ENCODE results near the gene ITFG1.

DNA sequence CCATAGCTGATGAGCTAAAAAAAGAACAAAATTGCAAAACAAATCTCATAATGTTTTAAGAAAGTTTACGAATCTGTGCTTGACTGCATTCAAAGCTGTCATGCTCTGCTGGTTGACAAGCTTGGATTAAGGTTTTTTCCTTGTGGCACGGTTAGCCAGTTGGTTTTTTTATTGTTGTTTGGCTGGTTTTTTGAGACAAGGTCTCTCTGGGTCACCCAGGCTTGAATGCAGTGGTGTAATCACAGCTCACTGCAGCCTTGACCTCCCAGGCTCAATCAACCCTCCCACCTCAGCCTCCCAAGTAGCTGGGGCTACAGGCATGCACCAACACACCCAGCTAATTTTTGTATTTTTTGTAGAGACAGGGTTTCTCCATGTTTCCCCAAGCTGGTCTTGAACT lies 45.9 kb upstream of the ITFG1 start:
- no peak for TF ChIP-seq EZH2 (IDR thresholded peaks at IDR 0.05; ENCODE audit: low read length, unreplicated experiment)
- TF ChIP-seq, protein P1, sequence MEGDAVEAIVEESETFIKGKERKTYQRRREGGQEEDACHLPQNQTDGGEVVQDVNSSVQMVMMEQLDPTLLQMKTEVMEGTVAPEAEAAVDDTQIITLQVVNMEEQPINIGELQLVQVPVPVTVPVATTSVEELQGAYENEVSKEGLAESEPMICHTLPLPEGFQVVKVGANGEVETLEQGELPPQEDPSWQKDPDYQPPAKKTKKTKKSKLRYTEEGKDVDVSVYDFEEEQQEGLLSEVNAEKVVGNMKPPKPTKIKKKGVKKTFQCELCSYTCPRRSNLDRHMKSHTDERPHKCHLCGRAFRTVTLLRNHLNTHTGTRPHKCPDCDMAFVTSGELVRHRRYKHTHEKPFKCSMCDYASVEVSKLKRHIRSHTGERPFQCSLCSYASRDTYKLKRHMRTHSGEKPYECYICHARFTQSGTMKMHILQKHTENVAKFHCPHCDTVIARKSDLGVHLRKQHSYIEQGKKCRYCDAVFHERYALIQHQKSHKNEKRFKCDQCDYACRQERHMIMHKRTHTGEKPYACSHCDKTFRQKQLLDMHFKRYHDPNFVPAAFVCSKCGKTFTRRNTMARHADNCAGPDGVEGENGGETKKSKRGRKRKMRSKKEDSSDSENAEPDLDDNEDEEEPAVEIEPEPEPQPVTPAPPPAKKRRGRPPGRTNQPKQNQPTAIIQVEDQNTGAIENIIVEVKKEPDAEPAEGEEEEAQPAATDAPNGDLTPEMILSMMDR (conservative IDR thresholded peaks at IDR 0.05; ENCODE audit: low read depth, low read length): no peak

Data from PC-3 (cell line).